H1 (cell line): ENCODE results near the gene MRPS12. TPM values are rescaled to one million over a fixed set of nuclear protein-coding genes. Genes with fewer than 3 reads are reported as not detected.
A peak's percentile ranks its signal among the peaks of the same experiment; 100 is the strongest.

Source experiments
- BCL11A ChIP-seq, 2 experiments: IDR thresholded peaks; one replicate each; pipeline ENCODE4 v1.6.1; 2011; ENCODE audit warnings: low read depth in 2 of 2, low read length in 2 of 2, mild to moderate bottlenecking in 2 of 2
- CTBP2 ChIP-seq: IDR thresholded peaks from 2 replicates; pipeline ENCODE4 v1.7.0; 2011; ENCODE audit warnings: borderline replicate concordance, mild to moderate bottlenecking, moderate library complexity, mixed read lengths, low read length; ENCODE audit not compliant: insufficient read depth, insufficient read length
- EGR1 ChIP-seq: IDR thresholded peaks from 2 replicates; pipeline ENCODE4 v1.6.1; 2011; ENCODE audit warnings: low read depth, low read length, borderline replicate concordance
- EZH2 ChIP-seq: fragments of 200-600 bp; sonication (generic); IDR thresholded peaks from 2 replicates; pipeline ENCODE4 v1.7.1; 2012; ENCODE audit warnings: low read depth, mild to moderate bottlenecking, moderate library complexity, low read length, inconsistent platforms; ENCODE audit not compliant: severe bottlenecking
- JUN ChIP-seq: IDR thresholded peaks from 2 replicates; pipeline ENCODE4 v1.6.1; 2011; ENCODE audit warnings: low read depth, mild to moderate bottlenecking, improper control_type of control experiment, low read length
- KDM5A ChIP-seq: fragments of 200-600 bp; IDR thresholded peaks from 2 replicates; pipeline ENCODE4 v1.7.1; 2012; ENCODE audit warnings: mild to moderate bottlenecking, low read length, inconsistent platforms, mixed read lengths
- ZNF274 ChIP-seq: IDR thresholded peaks from 2 replicates; pipeline ENCODE4 v1.7.0; 2012; ENCODE audit warnings: low read length, borderline replicate concordance; ENCODE audit errors: extremely low read depth
- polyA plus RNA-seq, 7 experiments: library from polyadenylated mRNA; depleted of rRNA in 3 of 7; stranded (reverse) in 5 of 7; unstranded in 2 of 7; fragments of >200 nt in 5 of 7; fragments of 200-250 nt in 2 of 7; gene quantifications; 1 replicate in 5 of 7; 2 replicates in 1 of 7; 4 replicates in 1 of 7; pipeline versions ENCODE4 v1.2.1 to v1.2.3, GENCODE V29; 2011 to 2013; ENCODE audit warnings: missing spikeins in 2 of 7, mixed read lengths in 2 of 7
- total RNA-seq: library from RNA; stranded (reverse); fragmentation: NEBNext Ultra II Directional; extraction: Animal tissue kit (Norgen Biotek cat#: 25700); gene quantifications from 2 replicates; pipeline ENCODE4 v1.2.1, GENCODE V29; 2021

MRPS12 gene
- total and polyA plus RNA-seq, 2 of the 8 experiments (the other 6 are each of a cell fraction or from before 2014, with no cell fraction given): 79.0 to 175 TPM

DNA sequence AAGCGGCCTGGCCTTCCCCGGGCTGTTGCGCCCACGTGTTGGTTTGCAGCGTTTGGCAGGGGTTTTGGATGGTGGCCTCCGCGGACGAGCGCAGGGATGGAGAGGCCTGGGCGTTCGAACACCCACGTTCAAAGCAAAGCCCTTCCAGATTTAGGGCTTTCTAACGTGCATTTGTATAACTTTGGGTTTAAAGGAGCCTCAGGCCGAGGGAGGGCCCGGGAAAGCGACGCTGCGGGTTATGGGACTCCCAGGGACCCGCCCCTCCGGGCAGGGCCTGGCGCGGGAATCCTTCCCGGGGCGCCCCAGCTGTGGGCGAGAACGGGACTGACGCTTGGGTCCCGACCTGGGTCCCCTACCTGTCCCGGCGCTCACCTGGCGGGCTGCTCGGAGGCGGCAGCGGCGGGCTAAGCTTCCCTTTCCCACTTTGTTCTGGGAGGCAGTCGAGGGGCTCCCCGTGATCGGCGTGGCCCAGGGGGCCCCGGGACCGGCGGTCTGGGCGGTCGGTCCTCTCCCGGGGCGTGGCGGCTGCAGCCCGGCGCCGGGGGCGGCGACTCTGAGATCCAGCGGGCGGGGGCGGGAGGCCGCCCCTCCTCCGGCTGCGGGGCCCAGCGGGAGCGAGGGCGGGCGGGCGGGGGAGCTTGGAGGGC lies 44.6 kb downstream of the MRPS12 start, which contains the start of gene FBXO17 (continued):
- TF ChIP-seq EZH2 (peak; percentile 16), EGR1 (peak; percentile 38; the same call in 1 of the 2 replicates), ZNF274 (no peak), BCL11A (IDR thresholded peaks at IDR 0.05; ENCODE audit: low read depth in 2 of 2, low read length in 2 of 2) (no peak), JUN (no peak), CTBP2 (no peak), KDM5A (no peak)
